ENCODE measurements around the gene NXT2. TPM values are rescaled to one million over a fixed set of nuclear protein-coding genes. Genes with fewer than 3 reads are reported as not detected.

Gene NXT2
- total and polyA plus RNA-seq, 2 donors = 12.9 to 14.9 TPM

- Histone ChIP-seq H3K4me3 (ENCODE audit: low read length in 2 of 2) (no peak overlapping the region), H3K27ac (ENCODE audit: low read depth in 1 of 2, low read length in 1 of 2) (no peak overlapping the region), H3K36me3 (ENCODE audit: control insufficient read depth in 2 of 2, insufficient read depth in 2 of 2, low read length in 1 of 2) (no peaks in the 10 kb centered on the region), H3K4me1 (ENCODE audit: control insufficient read depth in 2 of 2, insufficient read depth in 2 of 2, low read length in 2 of 2) (no peaks in the 10 kb centered on the region), H3K9me3 (ENCODE audit: control insufficient read depth in 2 of 2, insufficient read depth in 1 of 2, low read length in 1 of 2) (no peaks in the 10 kb centered on the region), H3K27me3 (ENCODE audit: control insufficient read depth in 2 of 2, insufficient read depth in 1 of 2, low read length in 1 of 2) (peaks cover 0 to 2% of the 10 kb centered on the region in 2 donors)
- 95% methylated on average over 7 of the region's 7 CpGs for WGBS
- no peak for DNase-seq (ENCODE audit: low read depth in 6 of 9, low spot score in 9 of 9)
Observed at GRCh38 chrX:109585488-109585887, 48.8 kb downstream of the NXT2 start.

GRCh38 chrX:109590176-109590575 is 53.5 kb downstream of the NXT2 start:
- Histone ChIP-seq H3K27ac (ENCODE audit: low read depth in 1 of 2, low read length in 1 of 2) (no peak overlapping the region), H3K36me3 (ENCODE audit: control insufficient read depth in 2 of 2, insufficient read depth in 2 of 2, low read length in 1 of 2) (no peaks in the 10 kb centered on the region), H3K27me3 (ENCODE audit: control insufficient read depth in 2 of 2, insufficient read depth in 1 of 2, low read length in 1 of 2) (peaks cover 0 to 2% of the 10 kb centered on the region in 2 donors), H3K9me3 (ENCODE audit: control insufficient read depth in 2 of 2, insufficient read depth in 1 of 2, low read length in 1 of 2) (no peaks in the 10 kb centered on the region), H3K4me1 (ENCODE audit: control insufficient read depth in 2 of 2, insufficient read depth in 2 of 2, low read length in 2 of 2) (no peaks in the 10 kb centered on the region), H3K4me3 (ENCODE audit: low read length in 2 of 2) (no peak overlapping the region)
- DNase-seq (ENCODE audit: low read depth in 6 of 9, low spot score in 9 of 9) = no peak
- WGBS = 89% methylated on average over 4 of the region's 4 CpGs

Other genes with a start within 250 kb of the NXT2 start
- gene GUCY2F, start 54.8 kb upstream of the NXT2 start, total RNA-seq = 0.38 TPM
- under 0.01 TPM for gene GUCY2F, start 54.8 kb upstream of the NXT2 start, polyA plus RNA-seq
- 10.3 TPM for gene KCNE5, start 88.3 kb downstream of the NXT2 start, total RNA-seq
- gene KCNE5, start 88.3 kb downstream of the NXT2 start, polyA plus RNA-seq = 0.34 TPM
- 19.3 TPM for gene ACSL4, start 196.4 kb downstream of the NXT2 start, total RNA-seq
- gene ACSL4, start 196.4 kb downstream of the NXT2 start, polyA plus RNA-seq = 29.7 TPM